ENCODE measurements around the gene CORIN.

DNA sequence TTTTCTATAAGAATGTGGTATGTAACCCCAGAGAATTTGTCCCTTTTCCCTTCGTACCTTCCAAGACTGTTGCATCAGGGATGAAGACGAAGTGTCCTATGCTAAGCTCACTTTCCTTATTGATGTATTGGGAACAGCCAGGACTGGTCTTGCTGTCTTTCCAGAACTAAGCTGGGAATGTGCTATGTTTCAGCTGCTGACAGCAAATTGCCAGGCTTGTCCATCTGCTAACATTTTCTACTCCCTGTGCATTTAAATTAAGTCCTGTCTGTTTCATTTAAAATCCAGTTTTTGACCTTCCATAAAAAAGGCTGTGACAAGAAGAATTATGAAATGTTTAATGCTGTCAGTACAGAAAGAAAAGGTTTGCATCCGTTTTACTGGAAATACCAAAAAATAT lies 264.9 kb downstream of the CORIN start:
- TF ChIP-seq, protein P1, sequence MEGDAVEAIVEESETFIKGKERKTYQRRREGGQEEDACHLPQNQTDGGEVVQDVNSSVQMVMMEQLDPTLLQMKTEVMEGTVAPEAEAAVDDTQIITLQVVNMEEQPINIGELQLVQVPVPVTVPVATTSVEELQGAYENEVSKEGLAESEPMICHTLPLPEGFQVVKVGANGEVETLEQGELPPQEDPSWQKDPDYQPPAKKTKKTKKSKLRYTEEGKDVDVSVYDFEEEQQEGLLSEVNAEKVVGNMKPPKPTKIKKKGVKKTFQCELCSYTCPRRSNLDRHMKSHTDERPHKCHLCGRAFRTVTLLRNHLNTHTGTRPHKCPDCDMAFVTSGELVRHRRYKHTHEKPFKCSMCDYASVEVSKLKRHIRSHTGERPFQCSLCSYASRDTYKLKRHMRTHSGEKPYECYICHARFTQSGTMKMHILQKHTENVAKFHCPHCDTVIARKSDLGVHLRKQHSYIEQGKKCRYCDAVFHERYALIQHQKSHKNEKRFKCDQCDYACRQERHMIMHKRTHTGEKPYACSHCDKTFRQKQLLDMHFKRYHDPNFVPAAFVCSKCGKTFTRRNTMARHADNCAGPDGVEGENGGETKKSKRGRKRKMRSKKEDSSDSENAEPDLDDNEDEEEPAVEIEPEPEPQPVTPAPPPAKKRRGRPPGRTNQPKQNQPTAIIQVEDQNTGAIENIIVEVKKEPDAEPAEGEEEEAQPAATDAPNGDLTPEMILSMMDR (IDR thresholded peaks at IDR 0.05 in 2 of 3, conservative IDR thresholded peaks at IDR 0.05 in 1 of 3; ENCODE audit: borderline replicate concordance in 1 of 3, insufficient read depth in 1 of 3, low read depth in 2 of 3, low read length in 2 of 3): no peak
- no peak for TF ChIP-seq YY1 (IDR thresholded peaks at IDR 0.05; ENCODE audit: extremely low read depth, insufficient replicate concordance, low read depth, low read length)
- TF ChIP-seq, protein P2, sequence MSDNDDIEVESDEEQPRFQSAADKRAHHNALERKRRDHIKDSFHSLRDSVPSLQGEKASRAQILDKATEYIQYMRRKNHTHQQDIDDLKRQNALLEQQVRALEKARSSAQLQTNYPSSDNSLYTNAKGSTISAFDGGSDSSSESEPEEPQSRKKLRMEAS (IDR thresholded peaks at IDR 0.05): no peak
- TF ChIP-seq POLR2A (IDR thresholded peaks at IDR 0.05; ENCODE audit: borderline replicate concordance, extremely low read depth, insufficient read depth, insufficient read length): no peak
- no peak for TF ChIP-seq CEBPB (IDR thresholded peaks at IDR 0.05; ENCODE audit: low read depth)
- no peak for TF ChIP-seq RAD21 (IDR thresholded peaks at IDR 0.05; ENCODE audit: low read depth)
- TF ChIP-seq, protein P3, sequence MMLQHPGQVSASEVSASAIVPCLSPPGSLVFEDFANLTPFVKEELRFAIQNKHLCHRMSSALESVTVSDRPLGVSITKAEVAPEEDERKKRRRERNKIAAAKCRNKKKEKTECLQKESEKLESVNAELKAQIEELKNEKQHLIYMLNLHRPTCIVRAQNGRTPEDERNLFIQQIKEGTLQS (IDR thresholded peaks at IDR 0.05): no peak
- TF ChIP-seq ZNF274 (IDR thresholded peaks at IDR 0.05; ENCODE audit: low read depth, low read length): no peak
- no peak for TF ChIP-seq CBX3 (IDR thresholded peaks at IDR 0.05; ENCODE audit: low read depth)
- no peak for TF ChIP-seq JUND (IDR thresholded peaks at IDR 0.05)
- no peak for TF ChIP-seq SIN3A (IDR thresholded peaks at IDR 0.05; ENCODE audit: low read depth)

All from HCT116 (cell line).